Spinal cord (tissue), 10 donors: ENCODE measurements around the gene PGM2. TPM values are rescaled to one million over a fixed set of nuclear protein-coding genes. Genes with fewer than 3 reads are reported as not detected.

ENCODE experiments used
- DNase-seq, 6 donors: peaks; one replicate each; pipeline versions ENCODE4 v3.0.0 to v3.0.0-alpha.2; 2013 to 2015; ENCODE audit warnings: low spot score in 6 of 6, low read depth in 4 of 6
- H3K27ac ChIP-seq: one replicate; pipeline ENCODE4 v1.5.1; 2013; ENCODE audit warnings: low read depth, low read length, control low read depth
- H3K27me3 ChIP-seq: one replicate; pipeline ENCODE4 v1.6.1; 2013; ENCODE audit warnings: low read length; ENCODE audit not compliant: control insufficient read depth, insufficient read depth
- H3K36me3 ChIP-seq: one replicate; pipeline ENCODE4 v1.6.1; 2013; ENCODE audit warnings: low read length; ENCODE audit not compliant: control insufficient read depth, insufficient read depth
- H3K4me1 ChIP-seq: one replicate; pipeline ENCODE4 v1.6.1; 2013; ENCODE audit warnings: low read length; ENCODE audit not compliant: control insufficient read depth, insufficient read depth
- H3K4me3 ChIP-seq: one replicate; pipeline ENCODE4 v1.5.1; 2013; ENCODE audit warnings: low read depth, low read length, control low read depth
- H3K9me3 ChIP-seq: one replicate; pipeline ENCODE4 v1.6.1; 2013; ENCODE audit warnings: low read length; ENCODE audit not compliant: control insufficient read depth, insufficient read depth
- WGBS: methylation state at CpG from one replicate; pipeline ENCODE4 v1.1.5; 2013; ENCODE audit warnings: missing lambda C conversion rate; ENCODE audit not compliant: insufficient coverage; 5-methylcytosine and 5-hydroxymethylcytosine counted together
- polyA plus RNA-seq, 2 donors: library from polyadenylated mRNA; unstranded; fragments of 120-200 nt; gene quantifications; one replicate each; pipeline ENCODE4 v1.2.1, GENCODE V29; 2013; ENCODE audit not compliant: insufficient read length in 2 of 2
- total RNA-seq, 2 donors: library from RNA; depleted of rRNA in 1 of 2; stranded (reverse); fragments of 120-200 nt in 1 of 2; fragments of >200 nt in 1 of 2; gene quantifications; one replicate each; pipeline versions ENCODE4 v1.2.3 to v1.2.4, GENCODE V29; 2013 to 2014
- donor health status: healthy.

PGM2 gene
- total and polyA plus RNA-seq, 4 donors = 18.7 to 28.5 (median 25.9) TPM

- WGBS = no CpG with 5 or more reads among the region's 2 CpGs
- H3K27me3 ChIP-seq = no peaks in the 10 kb centered on the region
- H3K4me3 ChIP-seq = no peak overlapping the region
- H3K36me3 ChIP-seq = no peaks in the 10 kb centered on the region
- H3K9me3 ChIP-seq = no peaks in the 10 kb centered on the region
- no peak for DNase-seq
- no peak overlapping the region for H3K27ac ChIP-seq
- no peaks in the 10 kb centered on the region for H3K4me1 ChIP-seq
Observed at GRCh38 chr4:37794056-37794455, 32.4 kb upstream of the PGM2 start.

GRCh38 chr4:37795581-37796195 lies 30.8 kb upstream of the PGM2 start:
- H3K4me1 ChIP-seq = no peaks in the 10 kb centered on the region
- no peaks in the 10 kb centered on the region for H3K9me3 ChIP-seq
- no peaks in the 10 kb centered on the region for H3K36me3 ChIP-seq
- H3K4me3 ChIP-seq = no peak overlapping the region
- WGBS = 73% methylated on average over 1 of the region's 3 CpGs
- DNase-seq = peak in 2 of 6 donors; percentile 29 to 48
- no peaks in the 10 kb centered on the region for H3K27me3 ChIP-seq
- no peak overlapping the region for H3K27ac ChIP-seq

GRCh38 chr4:37797374-37797773 lies 29.1 kb upstream of the PGM2 start:
- Histone ChIP-seq H3K27ac (no peak overlapping the region), H3K9me3 (no peaks in the 10 kb centered on the region), H3K36me3 (no peaks in the 10 kb centered on the region), H3K4me1 (no peaks in the 10 kb centered on the region), H3K27me3 (no peaks in the 10 kb centered on the region), H3K4me3 (no peak overlapping the region)
- no peak for DNase-seq
- WGBS = 100% methylated on average over 1 of the region's 2 CpGs

GRCh38 chr4:37797923-37798322 lies 28.6 kb upstream of the PGM2 start:
- H3K9me3 ChIP-seq = no peaks in the 10 kb centered on the region
- DNase-seq = no peak
- no peak overlapping the region for H3K27ac ChIP-seq
- H3K36me3 ChIP-seq = no peaks in the 10 kb centered on the region
- H3K4me3 ChIP-seq = no peak overlapping the region
- no peaks in the 10 kb centered on the region for H3K27me3 ChIP-seq
- no CpG with 5 or more reads among the region's 2 CpGs for WGBS
- H3K4me1 ChIP-seq = no peaks in the 10 kb centered on the region

- no peak overlapping the region for H3K4me3 ChIP-seq
- H3K27me3 ChIP-seq = no peaks in the 10 kb centered on the region
- H3K27ac ChIP-seq = no peak overlapping the region
- no peaks in the 10 kb centered on the region for H3K4me1 ChIP-seq
- no peaks in the 10 kb centered on the region for H3K9me3 ChIP-seq
- DNase-seq = no peak
- H3K36me3 ChIP-seq = no peaks in the 10 kb centered on the region
Observed at GRCh38 chr4:37798616-37799015, 27.9 kb upstream of the PGM2 start.

GRCh38 chr4:37799941-37800554 lies 26.4 kb upstream of the PGM2 start:
- Histone ChIP-seq H3K27ac (no peak overlapping the region), H3K4me1 (no peaks in the 10 kb centered on the region), H3K27me3 (no peaks in the 10 kb centered on the region), H3K36me3 (no peaks in the 10 kb centered on the region), H3K4me3 (no peak overlapping the region), H3K9me3 (no peaks in the 10 kb centered on the region)
- 100% methylated on average over 1 of the region's 4 CpGs for WGBS
- DNase-seq = no peak

GRCh38 chr4:37802068-37802666 lies 24.3 kb upstream of the PGM2 start:
- Histone ChIP-seq H3K36me3 (no peaks in the 10 kb centered on the region), H3K9me3 (no peaks in the 10 kb centered on the region), H3K4me1 (no peaks in the 10 kb centered on the region), H3K27me3 (no peaks in the 10 kb centered on the region), H3K27ac (no peak overlapping the region), H3K4me3 (no peak overlapping the region)
- peak in 4 of 6 donors; percentile 30 to 93 (median 60) for DNase-seq
- WGBS = 13% methylated on average over 1 of the region's 4 CpGs

- no peaks in the 10 kb centered on the region for H3K4me1 ChIP-seq
- no peaks in the 10 kb centered on the region for H3K36me3 ChIP-seq
- peak in 3 of 6 donors; percentile 40 to 90 (median 70) for DNase-seq
- H3K27me3 ChIP-seq = no peaks in the 10 kb centered on the region
- no CpG with 5 or more reads among the region's 4 CpGs for WGBS
- H3K4me3 ChIP-seq = no peak overlapping the region
- H3K27ac ChIP-seq = no peak overlapping the region
- no peaks in the 10 kb centered on the region for H3K9me3 ChIP-seq
Observed at GRCh38 chr4:37803348-37803973, 23.0 kb upstream of the PGM2 start.

- H3K27me3 ChIP-seq = no peaks in the 10 kb centered on the region
- no CpG with 5 or more reads among the region's 5 CpGs for WGBS
- no peaks in the 10 kb centered on the region for H3K9me3 ChIP-seq
- no peaks in the 10 kb centered on the region for H3K4me1 ChIP-seq
- H3K36me3 ChIP-seq = no peaks in the 10 kb centered on the region
- H3K27ac ChIP-seq = no peak overlapping the region
- peak in 2 of 6 donors; percentile 31 to 43 for DNase-seq
- H3K4me3 ChIP-seq = no peak overlapping the region
Observed at GRCh38 chr4:37805091-37805490, 21.4 kb upstream of the PGM2 start.
